Natural killer cell treated with Interleukin-12 subunit alpha and Interleukin-12 subunit beta and Interleukin-15 and Interleukin-18, amount 100 ng/mL, for 72 hours (primary cell): ENCODE data around the gene TMEM202. TPM values are rescaled to one million over a fixed set of nuclear protein-coding genes. Genes with fewer than 3 reads are reported as not detected.

Experiments
- total RNA-seq, 2 donors: library from RNA; stranded (reverse); gene quantifications; one replicate each; pipeline ENCODE4 v1.2.3, GENCODE V29; 2022

Gene TMEM202
- total RNA-seq, 2 donors from 2014 or later = not detected

Other genes with a start within 250 kb of the TMEM202 start
- not detected for gene GRAMD2A, start 200.5 kb upstream of the TMEM202 start, total RNA-seq
- gene PKM, start 167.1 kb upstream of the TMEM202 start, total RNA-seq = 1,000 to 10,000 TPM; 2,229 to 3,912 TPM
- gene PARP6, start 125.8 kb upstream of the TMEM202 start, total RNA-seq = 10 to 100 TPM; 48.5 to 80.9 TPM
- under 1 TPM; 0.92 to 1.00 TPM for gene CELF6, start 78.1 kb upstream of the TMEM202 start, total RNA-seq
- gene HEXA, start 22.3 kb upstream of the TMEM202 start, total RNA-seq = 10 to 100 TPM; 90.3 to 91.7 TPM
- 100 to 1,000 TPM; 155 to 175 TPM for gene ARIH1, start 76.0 kb downstream of the TMEM202 start, total RNA-seq